Measurements from ENCODE around the gene SFXN3.

DNA sequence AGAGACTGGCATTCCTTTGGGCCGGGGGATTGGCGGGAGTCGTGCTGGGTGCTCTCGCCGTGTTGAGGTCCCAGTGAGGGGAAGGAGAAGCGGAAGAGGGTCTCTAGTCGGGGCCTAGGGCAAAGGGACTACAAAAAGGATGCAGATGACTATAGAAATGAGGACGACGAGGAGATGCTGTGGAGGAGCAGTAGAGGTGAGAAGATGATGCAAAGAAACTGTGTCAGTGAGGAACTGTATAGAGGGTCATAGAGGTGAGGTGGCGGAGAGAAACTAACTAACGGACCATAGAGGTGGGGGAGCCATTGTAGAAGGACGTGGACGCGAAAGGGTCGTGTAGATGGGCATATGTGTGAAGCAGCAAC, 43.4 kb upstream of the SFXN3 start:
- TF ChIP-seq SRF (IDR thresholded peaks at IDR 0.05; ENCODE audit: low read depth in 2 of 2, low read length in 2 of 2) (no peak), NR2C1 (IDR thresholded peaks at IDR 0.05) (no peak), HCFC1 (IDR thresholded peaks at IDR 0.05; ENCODE audit: low read length) (no peak), SPI1 (IDR thresholded peaks at IDR 0.05; ENCODE audit: borderline replicate concordance, insufficient read depth, low read depth, low read length) (no peak; the same call in 1 of the 2 replicates), FOS (IDR thresholded peaks at IDR 0.05; ENCODE audit: borderline replicate concordance, extremely low read depth, insufficient read length) (no peak), TAF1 (IDR thresholded peaks at IDR 0.05; ENCODE audit: borderline replicate concordance, low read depth, low read length) (no peak), ZZZ3 (IDR thresholded peaks at IDR 0.05; ENCODE audit: control insufficient read depth, insufficient read length, low read depth) (no peak), ZBED1 (IDR thresholded peaks at IDR 0.05; ENCODE audit: borderline replicate concordance) (no peak), RBBP5 (conservative IDR thresholded peaks at IDR 0.05) (no peak), CBX5 (IDR thresholded peaks at IDR 0.05; ENCODE audit: low read depth) (no peak), WRNIP1 (IDR thresholded peaks at IDR 0.05; ENCODE audit: borderline replicate concordance, low read depth, low read length) (no peak)
- TF ChIP-seq, protein P1, sequence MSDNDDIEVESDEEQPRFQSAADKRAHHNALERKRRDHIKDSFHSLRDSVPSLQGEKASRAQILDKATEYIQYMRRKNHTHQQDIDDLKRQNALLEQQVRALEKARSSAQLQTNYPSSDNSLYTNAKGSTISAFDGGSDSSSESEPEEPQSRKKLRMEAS (IDR thresholded peaks at IDR 0.05; ENCODE audit: low read depth, low read length) = no peak
- TF ChIP-seq, protein P2, sequence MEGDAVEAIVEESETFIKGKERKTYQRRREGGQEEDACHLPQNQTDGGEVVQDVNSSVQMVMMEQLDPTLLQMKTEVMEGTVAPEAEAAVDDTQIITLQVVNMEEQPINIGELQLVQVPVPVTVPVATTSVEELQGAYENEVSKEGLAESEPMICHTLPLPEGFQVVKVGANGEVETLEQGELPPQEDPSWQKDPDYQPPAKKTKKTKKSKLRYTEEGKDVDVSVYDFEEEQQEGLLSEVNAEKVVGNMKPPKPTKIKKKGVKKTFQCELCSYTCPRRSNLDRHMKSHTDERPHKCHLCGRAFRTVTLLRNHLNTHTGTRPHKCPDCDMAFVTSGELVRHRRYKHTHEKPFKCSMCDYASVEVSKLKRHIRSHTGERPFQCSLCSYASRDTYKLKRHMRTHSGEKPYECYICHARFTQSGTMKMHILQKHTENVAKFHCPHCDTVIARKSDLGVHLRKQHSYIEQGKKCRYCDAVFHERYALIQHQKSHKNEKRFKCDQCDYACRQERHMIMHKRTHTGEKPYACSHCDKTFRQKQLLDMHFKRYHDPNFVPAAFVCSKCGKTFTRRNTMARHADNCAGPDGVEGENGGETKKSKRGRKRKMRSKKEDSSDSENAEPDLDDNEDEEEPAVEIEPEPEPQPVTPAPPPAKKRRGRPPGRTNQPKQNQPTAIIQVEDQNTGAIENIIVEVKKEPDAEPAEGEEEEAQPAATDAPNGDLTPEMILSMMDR (IDR thresholded peaks at IDR 0.05 in 2 of 3, conservative IDR thresholded peaks at IDR 0.05 in 1 of 3; ENCODE audit: control insufficient read depth in 2 of 3, extremely low read depth in 1 of 3, insufficient read depth in 1 of 3, low read depth in 3 of 3, low read length in 3 of 3) = no peak
